Measurements from ENCODE around the gene DSCAM.

The DSCAM gene

GRCh38 chr21:40586575-40586974, 260.4 kb downstream of the DSCAM start:
- Histone ChIP-seq H3K9ac (ENCODE audit: low read length) (no peak overlapping the region), H3K9me3 (ENCODE audit: low read length) (no peaks in the 10 kb centered on the region), H3K27me3 (ENCODE audit: insufficient read depth, low read length) (no peaks in the 10 kb centered on the region), H3K4me3 (ENCODE audit: low read depth, low read length, poor library complexity, severe bottlenecking) (no peak overlapping the region), H3F3A (ENCODE audit: insufficient read depth, low read length) (no peaks in the 10 kb centered on the region), H3K36me3 (ENCODE audit: insufficient read depth, low read length) (no peaks in the 10 kb centered on the region), H2AFZ (ENCODE audit: low read length) (no peak overlapping the region), H3K4me1 (ENCODE audit: insufficient read depth, low read length, severe bottlenecking) (no peaks in the 10 kb centered on the region), H4K20me1 (ENCODE audit: insufficient read depth, low read length) (no peaks in the 10 kb centered on the region), H3K79me2 (ENCODE audit: insufficient read depth, low read length) (no peaks in the 10 kb centered on the region), H3K27ac (ENCODE audit: low read depth, low read length, poor library complexity, severe bottlenecking) (no peak overlapping the region), H3K4me2 (ENCODE audit: low read length) (no peak overlapping the region), H3K9me2 (ENCODE audit: low read depth, low read length) (no peaks in the 10 kb centered on the region)
- TF ChIP-seq CTCF (IDR thresholded peaks at IDR 0.05; ENCODE audit: low read length), result no peak

GRCh38 chr21:40577285-40578043, 269.5 kb downstream of the DSCAM start:
- Histone ChIP-seq H2AFZ (ENCODE audit: low read length) (no peak overlapping the region), H3K9ac (ENCODE audit: low read length) (no peak overlapping the region), H3K4me2 (ENCODE audit: low read length) (no peak overlapping the region), H3K27ac (ENCODE audit: low read depth, low read length, poor library complexity, severe bottlenecking) (no peak overlapping the region), H3K79me2 (ENCODE audit: insufficient read depth, low read length) (no peaks in the 10 kb centered on the region), H3K27me3 (ENCODE audit: insufficient read depth, low read length) (no peaks in the 10 kb centered on the region), H3K4me3 (ENCODE audit: low read depth, low read length, poor library complexity, severe bottlenecking) (no peak overlapping the region), H3K4me1 (ENCODE audit: insufficient read depth, low read length, severe bottlenecking) (no peaks in the 10 kb centered on the region), H3F3A (ENCODE audit: insufficient read depth, low read length) (no peaks in the 10 kb centered on the region), H3K9me2 (ENCODE audit: low read depth, low read length) (no peaks in the 10 kb centered on the region), H3K9me3 (ENCODE audit: low read length) (no peaks in the 10 kb centered on the region), H3K36me3 (ENCODE audit: insufficient read depth, low read length) (no peaks in the 10 kb centered on the region), H4K20me1 (ENCODE audit: insufficient read depth, low read length) (no peaks in the 10 kb centered on the region)
- no peak for TF ChIP-seq CTCF (IDR thresholded peaks at IDR 0.05; ENCODE audit: low read length)
- no peak for TF ChIP-seq EZH2 (IDR thresholded peaks at IDR 0.05; ENCODE audit: borderline replicate concordance, low read length)

GRCh38 chr21:40575976-40576375, 271.0 kb downstream of the DSCAM start:
- no peaks in the 10 kb centered on the region for H3K79me2 ChIP-seq (ENCODE audit: insufficient read depth, low read length)
- H3K36me3 ChIP-seq (ENCODE audit: insufficient read depth, low read length), result no peaks in the 10 kb centered on the region
- no peaks in the 10 kb centered on the region for H3K4me1 ChIP-seq (ENCODE audit: insufficient read depth, low read length, severe bottlenecking)
- H3K4me2 ChIP-seq (ENCODE audit: low read length), result no peak overlapping the region
- H4K20me1 ChIP-seq (ENCODE audit: insufficient read depth, low read length), result no peaks in the 10 kb centered on the region
- no peak overlapping the region for H2AFZ ChIP-seq (ENCODE audit: low read length)
- no peaks in the 10 kb centered on the region for H3K27me3 ChIP-seq (ENCODE audit: insufficient read depth, low read length)
- no peaks in the 10 kb centered on the region for H3F3A ChIP-seq (ENCODE audit: insufficient read depth, low read length)
- H3K9me3 ChIP-seq (ENCODE audit: low read length), result no peaks in the 10 kb centered on the region
- H3K4me3 ChIP-seq (ENCODE audit: low read depth, low read length, poor library complexity, severe bottlenecking), result no peak overlapping the region
- H3K27ac ChIP-seq (ENCODE audit: low read depth, low read length, poor library complexity, severe bottlenecking), result no peak overlapping the region
- TF ChIP-seq EZH2 (IDR thresholded peaks at IDR 0.05; ENCODE audit: borderline replicate concordance, low read length), result no peak
- no peak for TF ChIP-seq CTCF (IDR thresholded peaks at IDR 0.05; ENCODE audit: low read length)
- no peaks in the 10 kb centered on the region for H3K9me2 ChIP-seq (ENCODE audit: low read depth, low read length)
- no peak overlapping the region for H3K9ac ChIP-seq (ENCODE audit: low read length)

Measured in OCI-LY1 (cell line).